Mucosa of descending colon (tissue), 3 donors: ENCODE results near the gene RDH8. TPM values are rescaled to one million over a fixed set of nuclear protein-coding genes. Genes with fewer than 3 reads are reported as not detected.

Experiments used
- ATAC-seq: fragments of 200-7000 bp; cut with Tn5 transposase; one replicate; pipeline ENCODE4 v1.9.1; 2020; ENCODE audit warnings: mild to moderate bottlenecking, moderate library complexity
- DNase-seq, 3 donors: peaks; one replicate each; pipeline ENCODE4 v3.0.0-alpha.2; 2020
- H3K36me3 ChIP-seq: fragments of 200-600 bp; one replicate; pipeline ENCODE4 v1.8.0; 2021; ENCODE audit warnings: low read depth, mild to moderate bottlenecking
- H3K4me1 ChIP-seq: fragments of 200-600 bp; one replicate; pipeline ENCODE4 v1.8.0; 2021; ENCODE audit warnings: low read depth, mild to moderate bottlenecking
- H3K4me3 ChIP-seq: fragments of 200-600 bp; one replicate; pipeline ENCODE4 v1.8.0; 2021; ENCODE audit warnings: mild to moderate bottlenecking
- H3K9me3 ChIP-seq: fragments of 200-600 bp; one replicate; pipeline ENCODE4 v1.8.0; 2021; ENCODE audit warnings: mild to moderate bottlenecking
- intact Hi-C, 2 donors: fragments of 100-400 bp; cut with DNase I in 1 of 2; cut with micrococcal nuclease in 1 of 2; formaldehyde crosslinking; loops; one replicate each; pipeline versions ENCODE4 v1.11.0 to v1.11.1; 2022; cut with DNase I, micrococcal nuclease
- total RNA-seq, 3 donors: library from RNA; stranded (reverse); fragmentation: NEBNext Ultra II Directional in 2 of 3; extraction: Animal tissue kit (Norgen Biotek cat#: 25700) in 2 of 3; gene quantifications; one replicate each; pipeline versions ENCODE4 v1.2.1 to v1.2.4, GENCODE V29; 2021 to 2023
- TF ChIP-seq, protein P1 (sequence below): fragments of 200-600 bp; IDR thresholded peaks from one replicate; pipeline ENCODE4 v1.8.0; 2022; ENCODE audit warnings: antibody characterized with exemption, mild to moderate bottlenecking
- donor health status: DM: no; HTN: no; CAD: no; lungs with moderate emphysema.
- donor health status: DM: no; HTN: no; CAD: no.
- donor health status: DM: no; HTN: yes; CAD: no.

Gene RDH8
- total RNA-seq, 3 donors from 2014 or later: not detected

DNA sequence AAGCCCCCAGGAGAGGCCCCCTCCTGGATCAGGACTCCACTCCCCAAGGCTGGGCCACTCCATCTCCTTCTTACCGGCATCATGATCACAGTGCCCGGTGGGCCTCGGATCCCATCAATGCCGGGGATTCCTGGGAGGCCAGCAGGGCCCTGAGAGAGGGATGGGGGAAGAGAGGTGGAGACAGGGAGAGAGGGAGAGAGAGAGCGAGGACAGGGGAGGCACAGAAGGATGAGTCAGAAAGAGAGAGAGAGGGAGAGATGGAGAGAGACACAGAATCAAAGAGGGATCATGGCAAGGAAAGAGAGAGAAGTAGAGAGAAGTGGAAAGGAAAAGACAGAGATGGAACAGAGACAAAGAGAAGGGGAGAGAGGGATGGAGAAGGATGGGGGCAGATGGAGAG lies 16.7 kb upstream of the RDH8 start:
- Histone ChIP-seq H3K4me3 (no peak overlapping the region), H3K4me1 (no peaks in the 10 kb centered on the region), H3K36me3 (no peaks in the 10 kb centered on the region), H3K9me3 (no peaks in the 10 kb centered on the region)
- no peak for DNase-seq
- TF ChIP-seq, protein P1, sequence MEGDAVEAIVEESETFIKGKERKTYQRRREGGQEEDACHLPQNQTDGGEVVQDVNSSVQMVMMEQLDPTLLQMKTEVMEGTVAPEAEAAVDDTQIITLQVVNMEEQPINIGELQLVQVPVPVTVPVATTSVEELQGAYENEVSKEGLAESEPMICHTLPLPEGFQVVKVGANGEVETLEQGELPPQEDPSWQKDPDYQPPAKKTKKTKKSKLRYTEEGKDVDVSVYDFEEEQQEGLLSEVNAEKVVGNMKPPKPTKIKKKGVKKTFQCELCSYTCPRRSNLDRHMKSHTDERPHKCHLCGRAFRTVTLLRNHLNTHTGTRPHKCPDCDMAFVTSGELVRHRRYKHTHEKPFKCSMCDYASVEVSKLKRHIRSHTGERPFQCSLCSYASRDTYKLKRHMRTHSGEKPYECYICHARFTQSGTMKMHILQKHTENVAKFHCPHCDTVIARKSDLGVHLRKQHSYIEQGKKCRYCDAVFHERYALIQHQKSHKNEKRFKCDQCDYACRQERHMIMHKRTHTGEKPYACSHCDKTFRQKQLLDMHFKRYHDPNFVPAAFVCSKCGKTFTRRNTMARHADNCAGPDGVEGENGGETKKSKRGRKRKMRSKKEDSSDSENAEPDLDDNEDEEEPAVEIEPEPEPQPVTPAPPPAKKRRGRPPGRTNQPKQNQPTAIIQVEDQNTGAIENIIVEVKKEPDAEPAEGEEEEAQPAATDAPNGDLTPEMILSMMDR: no peak
- no peak for ATAC-seq
- intact Hi-C loops: loop anchor here in 1 of 2 donors (10.0 kb wide), 1 partner anchor 62 kb away; the partner anchor contains the start of gene OLFM2

DNA sequence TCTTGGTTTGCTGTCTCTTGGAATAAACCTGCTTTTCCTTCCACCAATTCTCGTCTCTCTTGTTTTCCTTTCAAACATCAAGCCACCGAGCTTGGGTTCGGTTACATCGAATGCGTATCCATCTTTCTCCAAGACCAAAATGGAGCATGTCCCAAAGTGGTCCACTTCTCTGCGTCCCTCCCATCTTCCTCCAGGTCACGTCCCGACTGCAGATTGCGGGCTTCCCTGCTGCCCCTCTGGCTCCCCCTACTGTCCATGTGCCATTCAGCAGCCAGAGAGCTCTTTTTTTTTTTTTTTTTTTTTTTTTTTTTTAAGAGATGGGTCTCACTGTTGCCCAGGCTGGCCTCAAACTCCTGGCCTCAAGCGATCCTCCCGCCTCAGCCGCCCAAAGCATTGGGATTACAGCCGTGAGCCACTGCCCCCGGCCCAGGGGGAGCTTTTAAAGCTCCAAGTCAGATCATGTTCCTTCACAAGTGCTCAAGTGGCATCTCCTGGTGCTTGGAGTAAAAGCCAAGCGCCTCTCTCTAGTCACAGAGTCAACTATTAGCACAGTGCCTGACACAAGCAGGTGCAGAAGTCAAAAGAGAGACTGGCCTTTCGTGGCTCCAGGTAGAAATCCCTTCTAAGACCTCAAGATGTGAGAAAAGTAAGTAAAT lies 13.0 kb upstream of the RDH8 start:
- no peaks in the 10 kb centered on the region for H3K9me3 ChIP-seq
- H3K36me3 ChIP-seq: no peaks in the 10 kb centered on the region
- no peak overlapping the region for H3K4me3 ChIP-seq
- ATAC-seq (peak; percentile 49), DNase-seq (peak in 2 of 3 donors; percentile 65 to 81)
- intact Hi-C loops: no loop called here
- TF ChIP-seq, protein P1: peak; percentile 64
- H3K4me1 ChIP-seq: peaks cover 3% of the 10 kb centered on the region

DNA sequence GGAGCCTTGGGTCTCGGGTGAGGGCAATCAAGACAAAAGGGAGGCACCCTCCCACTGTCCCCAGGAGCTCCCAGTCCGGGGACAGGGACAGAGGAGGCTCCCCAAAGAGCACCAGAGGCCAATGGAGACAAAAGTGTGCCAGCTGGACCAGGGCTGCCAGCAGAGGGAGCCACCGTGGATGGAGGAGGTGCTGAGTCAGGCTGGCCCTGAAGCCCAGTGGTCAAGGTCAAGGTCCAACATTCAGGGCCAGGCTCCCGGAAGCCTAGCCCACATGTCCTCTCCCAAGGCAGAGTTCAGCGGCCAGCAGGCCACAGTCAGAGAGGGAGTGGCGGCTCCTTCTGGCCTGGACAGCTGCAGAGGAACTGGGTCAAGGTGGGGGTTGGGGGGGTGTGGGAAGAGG lies 11.4 kb upstream of the RDH8 start:
- Histone ChIP-seq H3K4me3 (no peak overlapping the region), H3K36me3 (no peaks in the 10 kb centered on the region), H3K9me3 (no peaks in the 10 kb centered on the region), H3K4me1 (peaks cover 3% of the 10 kb centered on the region)
- ATAC-seq (peak; percentile 98), DNase-seq (peak; percentile 70 to 81 (median 75))
- intact Hi-C loops: no loop called here
- TF ChIP-seq, protein P1: no peak

DNA sequence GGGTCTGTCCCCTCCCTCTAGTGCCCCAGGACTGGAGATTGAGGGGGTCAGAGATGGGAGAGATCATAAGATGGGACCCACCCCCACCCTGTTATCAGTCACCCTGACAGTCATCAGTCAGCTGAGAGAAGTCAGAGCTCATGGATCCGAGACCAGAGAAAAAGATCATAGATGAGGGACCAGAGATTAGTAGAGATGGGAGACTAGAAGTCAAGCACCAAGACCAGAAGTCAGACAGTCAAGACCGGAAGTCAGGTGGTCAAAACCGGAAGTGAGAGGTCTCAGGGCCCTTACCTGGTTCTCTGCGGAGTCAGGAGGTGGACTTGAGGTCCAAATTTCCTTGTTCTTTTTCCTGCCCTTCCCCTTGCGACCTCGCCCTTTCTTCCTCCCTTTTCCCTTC lies 10.0 kb upstream of the RDH8 start:
- H3K36me3 ChIP-seq: no peaks in the 10 kb centered on the region
- ATAC-seq (no peak), DNase-seq (no peak)
- H3K9me3 ChIP-seq: no peaks in the 10 kb centered on the region
- no peak overlapping the region for H3K4me3 ChIP-seq
- peaks cover 3% of the 10 kb centered on the region for H3K4me1 ChIP-seq
- TF ChIP-seq, protein P1: no peak
- intact Hi-C loops: no loop called here

DNA sequence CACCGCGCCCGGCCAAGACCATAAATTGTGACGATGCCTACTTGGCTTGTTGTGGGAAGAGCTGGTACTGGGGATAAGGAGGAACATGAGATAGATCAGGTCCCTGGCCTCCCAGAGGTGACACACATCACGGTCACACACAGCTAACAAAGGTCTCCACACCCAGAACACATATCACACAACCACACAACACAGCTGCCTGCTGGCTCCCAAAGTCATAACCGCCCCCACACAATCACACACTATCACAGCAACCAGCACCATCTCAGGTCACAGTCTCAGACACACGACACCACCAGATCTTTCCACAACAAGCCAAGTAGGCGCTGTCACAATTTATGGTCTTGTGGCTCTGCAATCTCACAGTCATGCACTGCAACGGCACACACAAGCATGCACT lies 8.7 kb upstream of the RDH8 start:
- ATAC-seq (no peak), DNase-seq (no peak)
- peaks cover 6% of the 10 kb centered on the region for H3K4me1 ChIP-seq
- intact Hi-C loops: no loop called here
- H3K36me3 ChIP-seq: no peaks in the 10 kb centered on the region
- no peaks in the 10 kb centered on the region for H3K9me3 ChIP-seq
- H3K4me3 ChIP-seq: no peak overlapping the region
- TF ChIP-seq, protein P1: no peak
